NCI-H446 (cell line): Measurements from ENCODE around the gene GTF2H2C.
"Not testable (repeated sequence)": the region's sequence is repeated elsewhere in the genome, so short reads cannot be mapped to it uniquely, and the experiment has no call there.

ENCODE experiments used
- DNase-seq, 2 experiments: peaks; one replicate each; lab custom pipeline; 2025; lab: John Stamatoyannopoulos, UW

GTF2H2C gene

DNA sequence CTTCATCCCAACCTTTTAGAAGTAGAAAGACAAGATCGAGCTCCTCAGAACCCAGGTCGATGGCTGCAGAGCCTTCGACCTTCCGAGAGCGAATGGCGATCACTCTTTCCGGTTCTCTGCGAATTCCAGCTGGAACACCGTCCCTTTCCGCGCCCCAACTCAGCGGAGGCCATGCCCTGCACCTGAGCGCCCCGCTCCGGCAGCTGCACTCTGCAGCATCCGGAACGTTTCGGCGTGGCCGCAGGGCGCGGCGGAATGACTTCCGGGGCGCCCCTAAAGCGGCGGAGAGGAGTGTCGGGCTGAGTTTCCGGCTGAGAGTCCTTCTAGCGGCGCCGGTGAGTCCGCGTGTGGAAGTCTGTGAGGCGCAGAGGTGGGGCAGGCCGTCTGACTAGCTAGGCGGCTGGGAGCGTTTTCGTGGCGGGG is at the start of gene GTF2H2C:
GTF2H2C (plus strand) TSS at position 284 of the 423 bp plus-strand sequence. CDS start 4,942 bp downstream, outside the sequence.
- DNase-seq: not testable (repeated sequence)

DNA sequence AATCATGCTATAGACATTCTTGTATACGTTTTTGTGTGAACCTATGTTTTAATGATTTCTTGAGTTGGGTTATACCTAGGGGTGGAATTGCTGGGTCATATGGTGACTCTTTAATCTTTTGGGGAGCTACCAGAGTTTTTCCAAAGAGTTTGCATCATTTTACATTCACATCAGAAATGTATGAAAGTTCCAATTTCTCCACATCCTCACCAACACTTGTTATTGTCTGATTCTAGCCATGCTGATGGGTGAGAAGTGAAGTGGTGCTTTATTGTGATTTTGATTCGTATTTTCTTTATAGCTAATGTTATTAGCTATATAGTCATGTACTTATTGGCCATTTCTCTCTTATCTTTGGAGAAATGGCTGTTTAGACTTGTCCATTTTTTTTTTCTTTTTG is 49.3 kb upstream of the GTF2H2C start:
- no peak for DNase-seq

DNA sequence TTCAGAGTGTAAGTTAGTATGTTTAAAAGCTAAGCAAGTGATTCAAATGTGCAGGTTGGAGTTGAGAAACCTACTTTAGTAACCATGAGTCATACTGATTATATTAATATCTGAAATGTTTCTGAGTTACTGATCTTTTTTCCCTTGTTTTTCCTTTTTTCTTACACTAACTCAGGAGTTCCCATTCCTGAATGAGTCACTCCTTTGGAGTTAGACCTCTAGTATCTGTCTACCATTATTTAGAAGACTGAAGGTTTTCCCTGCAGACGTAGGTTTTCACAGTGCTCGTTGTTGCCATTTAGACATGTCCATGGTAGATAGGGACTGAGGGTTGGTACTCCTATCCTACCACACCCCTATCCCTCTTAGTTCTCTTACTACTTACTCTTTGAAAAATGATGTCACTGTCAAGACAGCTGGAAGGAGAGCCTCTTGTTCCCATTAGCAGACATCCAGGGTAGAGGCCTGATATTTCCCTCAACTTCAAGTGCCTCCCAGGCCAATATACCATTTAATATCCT is 47.2 kb upstream of the GTF2H2C start:
- no peak for DNase-seq

DNA sequence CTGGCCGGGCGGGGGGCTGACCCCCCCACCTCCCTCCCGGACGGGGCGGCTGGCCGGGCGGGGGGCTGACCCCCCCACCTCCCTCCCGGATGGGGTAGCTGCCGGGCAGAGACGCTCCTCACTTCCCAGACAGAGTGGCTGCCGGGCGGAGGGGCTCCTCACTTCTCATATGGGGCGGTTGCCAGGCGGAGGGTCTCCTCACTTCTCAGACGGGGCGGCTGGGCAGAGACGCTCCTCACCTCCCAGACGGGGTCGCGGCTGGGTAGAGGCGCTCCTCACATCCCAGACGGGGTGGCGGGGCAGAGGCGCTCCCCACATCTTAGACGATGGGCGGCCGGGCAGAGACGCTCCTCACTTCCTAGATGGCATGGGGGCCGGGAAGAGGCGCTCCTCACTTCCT is 44.4 kb upstream of the GTF2H2C start:
- DNase-seq: not testable (repeated sequence)

DNA sequence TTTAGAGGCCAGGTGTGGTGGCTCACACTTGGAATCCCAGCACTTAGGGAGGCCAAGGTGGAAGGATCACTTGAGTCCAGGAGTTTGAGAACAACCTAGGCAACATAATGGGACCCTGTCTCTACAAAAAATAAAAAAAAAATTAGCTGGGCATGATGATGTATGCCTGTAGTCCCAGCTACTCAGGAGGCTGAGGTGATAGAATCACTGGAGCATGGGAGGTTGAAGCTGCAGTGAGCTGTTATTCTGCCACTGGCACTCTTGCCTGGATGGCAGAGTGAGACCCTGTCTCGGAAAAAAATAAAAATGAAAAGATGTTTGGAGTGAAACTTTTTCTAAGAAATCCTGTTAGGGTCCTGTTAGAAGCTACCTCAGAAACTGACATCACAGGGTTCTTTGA is 43.2 kb upstream of the GTF2H2C start:
- no peak for DNase-seq

DNA sequence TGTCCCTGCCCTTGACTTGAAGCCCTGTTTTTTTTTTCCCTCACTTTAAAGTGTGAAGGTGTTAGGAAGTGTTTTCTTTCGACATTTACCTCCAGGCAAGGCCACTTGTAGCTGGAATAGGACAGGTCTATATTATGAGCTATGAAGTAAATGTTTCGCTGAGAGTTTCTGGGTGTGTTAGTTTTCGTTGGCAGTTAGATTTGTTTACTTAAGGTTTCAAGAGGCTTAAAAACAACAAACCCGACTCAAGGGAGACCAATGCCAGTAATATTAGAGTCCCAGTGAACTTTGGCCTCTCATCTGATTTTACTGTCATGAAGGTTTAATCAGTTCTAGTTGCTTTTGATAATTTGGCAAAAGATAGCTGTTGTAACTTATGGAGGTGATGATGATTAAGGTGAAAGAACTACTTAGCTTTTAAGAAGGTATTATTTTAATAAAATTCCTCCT is 42.2 kb upstream of the GTF2H2C start:
- no peak for DNase-seq

DNA sequence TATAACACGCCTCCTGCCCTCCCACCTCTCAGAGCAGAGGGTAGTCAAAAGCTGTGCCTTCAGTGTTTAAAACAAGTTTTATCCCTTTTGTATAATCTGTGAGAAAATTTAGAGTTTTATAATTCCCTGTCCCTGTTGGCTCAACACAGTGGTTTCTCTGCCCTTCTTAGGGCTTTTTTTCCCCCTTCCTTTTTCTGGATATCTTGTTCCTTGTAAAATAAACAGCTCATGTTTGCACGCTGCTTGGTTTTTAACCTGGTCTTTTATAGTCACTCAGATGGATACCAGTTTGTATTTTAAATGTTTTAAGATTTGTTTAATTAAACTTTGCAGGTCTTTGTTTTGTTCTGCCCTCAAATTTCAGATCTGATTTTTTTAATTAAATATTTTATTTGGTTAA is 40.7 kb upstream of the GTF2H2C start:
- no peak for DNase-seq

DNA sequence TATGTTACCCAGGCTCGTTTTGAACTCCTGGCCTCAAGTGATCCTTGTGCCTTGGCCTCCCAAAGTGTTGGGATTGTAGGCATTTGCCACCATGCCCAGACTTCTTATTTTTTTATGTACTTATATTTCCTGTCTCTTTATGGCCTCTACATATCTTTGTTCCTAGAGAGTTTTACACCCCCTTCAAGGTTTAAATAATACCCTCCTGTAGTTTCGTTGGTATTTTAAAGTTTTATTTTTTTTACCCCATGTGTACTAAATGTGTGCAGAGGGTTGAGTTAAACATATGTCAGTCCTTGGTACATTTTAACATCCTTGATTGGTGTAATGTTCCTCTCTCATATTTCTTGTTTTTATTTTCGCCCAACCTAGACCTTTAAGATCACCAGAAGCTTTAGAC is 38.0 kb upstream of the GTF2H2C start:
- no peak for DNase-seq

DNA sequence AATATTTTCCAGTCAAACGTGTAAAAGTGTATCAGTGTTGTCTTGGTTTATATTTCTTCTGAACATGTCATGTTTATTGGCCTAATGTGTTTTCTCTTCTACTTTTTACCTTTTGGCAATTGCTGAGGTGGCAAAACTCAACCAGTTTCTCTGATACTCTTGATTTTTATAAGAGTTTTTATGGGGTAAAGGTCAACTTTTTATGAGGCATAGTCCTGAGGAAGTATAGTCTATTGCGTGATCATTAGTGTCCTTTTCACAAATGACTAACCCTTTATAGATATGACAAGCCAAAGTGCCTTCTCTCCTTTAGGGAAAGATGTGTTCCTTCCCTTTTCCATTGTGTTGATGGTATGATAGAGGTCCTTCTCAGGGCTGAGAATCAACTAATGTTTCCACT is 34.5 kb upstream of the GTF2H2C start:
- no peak for DNase-seq

DNA sequence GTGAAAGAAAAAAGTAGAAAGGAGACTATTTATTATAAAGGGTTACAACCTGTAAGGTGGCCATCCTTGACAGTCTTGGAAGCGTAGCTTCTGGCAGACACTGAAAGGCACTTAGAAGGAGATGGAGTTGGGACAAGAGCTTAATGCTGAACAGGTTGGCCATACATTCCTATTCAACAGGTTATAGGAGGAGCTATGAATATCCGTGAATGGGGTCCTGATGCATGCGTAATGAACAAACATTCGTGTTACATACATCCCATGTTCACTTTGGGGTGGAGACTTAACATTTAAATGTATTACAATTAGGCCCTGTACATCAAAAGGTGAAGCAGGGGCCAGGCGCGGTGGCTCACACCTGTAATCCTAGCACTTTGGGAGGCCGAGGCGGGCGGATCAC is 33.3 kb upstream of the GTF2H2C start:
- no peak for DNase-seq

DNA sequence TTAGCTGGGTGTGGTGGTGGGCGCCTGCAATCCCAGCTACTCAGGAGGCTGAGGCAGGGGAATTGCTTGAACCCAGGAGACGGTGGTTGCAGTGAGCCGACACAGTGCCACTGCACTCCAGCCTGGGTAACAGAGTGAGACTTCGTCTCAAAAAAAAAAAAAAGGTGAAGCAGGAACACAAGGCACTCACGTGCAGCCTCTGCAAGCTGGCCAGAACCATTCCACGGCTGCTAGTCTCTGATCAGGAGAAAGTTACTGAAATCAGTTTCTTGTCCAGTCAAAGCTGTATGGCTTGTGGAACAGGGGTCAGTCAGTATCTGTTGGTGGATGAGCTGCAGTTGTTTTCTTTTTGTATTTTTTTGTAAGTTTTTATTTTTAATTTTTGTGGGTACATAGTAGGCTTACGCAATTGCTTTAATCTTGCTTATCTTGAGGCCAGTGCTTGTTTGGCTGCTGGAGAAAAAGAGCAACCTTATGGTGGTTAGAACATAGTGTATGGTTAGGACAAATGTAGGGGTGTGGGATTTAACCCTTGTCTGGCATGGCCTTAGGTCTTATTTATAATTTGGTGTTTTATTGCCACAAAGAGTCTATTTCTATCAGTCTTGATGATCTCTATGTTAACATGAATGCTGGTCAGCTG is 32.7 kb upstream of the GTF2H2C start:
- no peak for DNase-seq

DNA sequence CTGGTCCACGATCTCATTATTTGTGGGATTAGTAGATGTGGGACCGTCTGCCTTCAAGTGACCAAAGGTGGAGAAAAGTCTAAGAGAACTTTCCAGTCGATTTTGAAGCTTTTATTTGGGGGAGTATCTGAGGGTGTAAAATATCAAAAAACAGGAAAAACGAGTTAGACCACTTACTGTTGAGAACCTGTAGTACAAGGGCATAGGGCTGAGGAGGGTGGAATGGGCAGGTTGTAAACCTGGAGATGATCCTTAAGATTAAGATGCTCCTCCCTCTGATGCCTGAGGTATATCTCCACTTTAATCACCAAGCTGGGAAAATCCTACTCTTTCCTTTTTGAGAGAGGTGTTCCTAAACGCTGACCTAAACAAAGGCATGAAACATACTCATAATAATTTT is 32.0 kb upstream of the GTF2H2C start:
- no peak for DNase-seq

DNA sequence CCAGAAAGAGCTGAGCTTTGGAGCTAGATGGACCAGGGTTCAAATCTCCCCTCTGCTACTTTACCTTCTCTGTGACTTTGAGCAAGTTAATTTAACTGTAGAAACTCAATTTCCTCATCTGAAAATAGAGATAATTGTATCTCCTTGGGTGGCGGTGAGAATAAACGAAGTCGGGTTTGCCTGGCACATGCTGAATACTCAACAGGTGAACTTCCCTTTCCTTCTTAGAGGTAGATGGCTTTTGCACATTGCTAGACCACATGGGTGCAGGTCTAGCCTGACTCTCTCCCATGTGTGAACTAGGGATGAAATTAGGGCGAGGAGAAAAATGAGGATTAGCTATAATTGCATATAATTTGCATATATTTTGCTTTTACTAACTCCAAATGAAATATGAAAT is 31.4 kb upstream of the GTF2H2C start:
- DNase-seq: no peak

DNA sequence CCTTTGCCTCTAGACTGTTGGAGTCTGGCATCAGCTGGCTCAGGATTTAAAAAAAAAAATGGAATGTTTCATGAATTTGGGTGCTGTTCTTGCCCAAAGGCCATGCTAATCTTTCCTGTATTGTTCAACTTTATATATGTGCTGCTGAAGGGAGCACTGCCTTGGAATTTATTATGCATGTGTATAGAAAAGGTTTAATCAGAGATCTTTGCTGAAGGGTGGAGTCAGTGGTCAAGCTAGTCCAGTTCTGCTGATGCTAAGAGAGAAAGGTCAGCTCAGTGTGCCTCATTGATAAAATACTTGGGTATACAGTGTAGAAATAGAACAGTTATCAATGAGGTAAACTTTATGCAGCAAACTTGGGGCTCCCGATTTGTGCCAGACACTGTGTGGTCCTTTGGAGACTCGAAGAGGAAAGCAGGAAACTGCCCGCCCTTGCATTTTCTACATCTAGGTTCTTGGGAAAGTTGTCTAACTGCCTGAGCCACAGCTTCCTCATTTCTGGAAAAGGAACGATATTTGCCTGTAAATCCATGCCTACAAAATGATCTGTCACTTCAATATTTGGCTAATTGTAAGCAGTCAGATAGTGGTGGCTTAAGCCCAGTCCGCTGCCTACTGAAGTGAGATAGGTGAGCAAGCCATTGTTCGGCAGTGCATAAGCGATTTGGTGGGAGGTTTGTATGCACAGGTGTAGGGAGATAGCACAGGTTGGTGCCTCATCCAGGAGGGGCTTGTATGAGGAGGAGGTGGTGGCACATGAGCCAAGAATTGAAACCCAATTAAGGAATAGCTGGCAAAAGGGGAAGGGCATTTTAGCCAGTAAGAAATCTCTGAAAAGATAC is 29.2 kb upstream of the GTF2H2C start:
- no peak for DNase-seq

DNA sequence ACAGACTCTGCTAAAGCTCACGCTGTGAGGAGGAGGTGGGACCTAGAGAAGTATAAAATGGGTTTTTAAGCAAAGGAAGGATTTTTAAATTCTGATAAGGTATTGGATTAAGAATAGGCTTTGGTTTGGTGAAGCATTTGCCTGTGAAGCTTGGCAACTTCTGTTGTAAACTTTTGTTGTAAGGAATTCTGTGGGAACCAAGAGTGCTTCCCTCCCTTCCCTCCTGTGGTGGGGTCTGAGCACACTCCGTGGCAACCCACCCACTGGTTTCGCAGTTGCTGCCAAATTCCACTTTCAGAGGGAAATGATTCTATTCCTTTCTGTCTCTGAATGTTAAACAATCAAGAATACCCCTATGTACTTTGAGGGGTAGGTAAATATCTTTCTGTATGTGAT is 28.6 kb upstream of the GTF2H2C start:
- no peak for DNase-seq

DNA sequence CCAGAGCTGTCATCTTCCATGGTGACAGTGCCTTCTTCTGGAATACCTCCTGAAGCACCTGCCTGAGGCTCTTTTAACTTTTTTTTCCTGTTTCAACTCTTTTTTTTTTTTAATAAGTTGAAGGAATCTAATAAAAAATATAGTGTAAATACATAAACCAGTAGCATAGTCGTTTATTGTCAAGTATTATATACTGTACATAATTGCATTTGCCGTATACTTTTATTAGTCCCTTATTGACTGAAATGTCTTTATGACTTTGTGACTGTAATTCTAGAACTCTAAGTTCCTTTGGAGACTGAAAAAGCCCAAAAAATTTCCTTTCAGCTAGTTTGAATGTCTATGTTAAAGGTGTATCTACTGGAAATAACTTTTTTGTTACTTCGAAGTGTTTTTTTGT is 22.1 kb upstream of the GTF2H2C start:
- DNase-seq: not testable (repeated sequence)

DNA sequence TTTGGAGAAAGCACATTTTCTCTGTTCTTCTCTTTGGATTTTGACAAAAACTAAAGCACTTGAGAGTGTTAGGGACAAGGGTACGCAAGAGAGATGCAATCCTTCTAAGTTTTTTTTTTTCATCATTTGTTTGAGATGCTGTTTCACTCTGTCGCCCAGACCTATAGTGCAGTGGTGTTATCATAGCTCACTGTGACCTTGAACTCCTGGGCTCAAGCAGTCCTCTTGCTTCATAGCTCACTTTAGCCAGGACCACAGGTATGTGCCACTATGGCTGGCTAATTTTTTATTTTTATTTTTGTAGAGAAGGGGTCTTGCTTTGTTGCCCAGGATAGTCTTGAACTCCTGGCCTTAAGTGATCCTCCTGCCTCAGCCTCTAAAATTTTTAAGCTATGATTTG is 21.3 kb upstream of the GTF2H2C start:
- not testable (repeated sequence) for DNase-seq

DNA sequence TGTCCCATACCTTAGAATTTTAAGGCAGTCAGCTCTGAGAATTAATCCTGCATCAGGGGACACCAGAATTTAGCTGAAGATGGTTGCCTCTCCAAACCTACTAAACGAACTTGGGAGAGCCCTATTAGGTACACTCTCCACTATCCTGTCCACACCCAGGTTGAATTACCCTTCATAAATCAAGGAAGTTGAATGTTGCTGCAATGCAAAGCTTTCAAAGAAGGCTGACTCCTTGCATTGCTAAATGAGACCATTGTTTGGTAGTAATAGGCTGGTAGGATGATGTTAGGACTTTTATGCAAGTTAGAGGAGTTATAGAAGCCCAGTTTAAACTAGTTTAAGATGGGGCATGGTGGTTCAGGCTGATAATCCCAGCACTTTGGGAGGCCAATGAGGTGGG is 18.6 kb upstream of the GTF2H2C start:
- not testable (repeated sequence) for DNase-seq

DNA sequence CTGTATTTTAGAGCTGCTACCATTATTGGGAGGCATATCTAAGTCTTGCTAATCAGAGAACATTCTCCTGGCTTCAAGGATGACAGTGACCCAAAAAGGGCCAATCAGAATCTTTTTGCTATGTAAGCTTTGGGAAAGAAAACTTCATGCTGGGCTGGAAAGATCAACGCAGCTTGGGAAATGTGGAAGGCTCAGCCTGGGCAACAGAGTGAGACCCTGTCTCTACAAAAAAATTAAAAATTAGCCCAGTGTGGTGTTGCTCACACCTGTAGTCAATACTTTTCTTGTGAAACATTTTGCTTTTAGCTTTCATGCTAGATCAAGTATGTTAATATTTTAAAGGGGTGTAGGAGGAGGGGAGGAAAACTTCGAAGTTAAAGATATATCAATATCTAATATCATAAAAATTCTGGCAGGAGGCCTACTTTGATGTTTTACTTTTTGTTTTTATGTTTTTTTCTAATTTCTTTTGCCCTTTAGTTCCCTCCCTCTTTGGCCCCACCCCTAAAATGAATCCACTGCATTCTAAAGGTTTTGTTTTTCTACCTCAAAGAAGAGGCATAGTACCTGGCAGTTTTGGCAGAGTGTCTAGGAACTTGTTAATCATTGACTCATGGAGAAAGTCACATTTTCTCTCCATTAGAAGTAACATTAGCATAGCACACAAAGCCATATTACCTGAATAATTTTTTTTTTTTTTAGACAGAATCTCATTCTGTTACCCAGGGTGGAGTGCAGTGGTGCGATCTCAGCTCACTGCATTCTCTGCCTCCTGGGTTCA is 17.0 kb upstream of the GTF2H2C start:
- not testable (repeated sequence) for DNase-seq

DNA sequence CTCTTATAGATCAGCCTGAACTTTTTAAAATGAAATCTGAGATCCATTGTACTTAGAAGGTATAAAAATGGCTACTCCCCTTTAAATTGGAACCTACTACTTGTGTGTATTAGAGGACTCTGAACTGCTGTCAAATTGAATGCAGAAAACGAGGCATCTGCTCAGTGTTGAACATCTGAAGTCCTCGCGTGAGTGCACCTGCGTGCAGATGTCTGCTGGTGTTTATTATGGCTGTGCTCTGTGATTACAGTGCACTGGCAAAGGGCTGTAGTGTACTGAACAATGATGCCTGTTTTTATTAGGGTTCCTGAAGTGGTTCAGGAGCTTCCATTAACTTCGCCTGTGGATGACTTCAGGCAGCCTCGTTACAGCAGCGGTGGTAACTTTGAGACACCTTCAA is 15.4 kb upstream of the GTF2H2C start:
- not testable (repeated sequence) for DNase-seq

DNA sequence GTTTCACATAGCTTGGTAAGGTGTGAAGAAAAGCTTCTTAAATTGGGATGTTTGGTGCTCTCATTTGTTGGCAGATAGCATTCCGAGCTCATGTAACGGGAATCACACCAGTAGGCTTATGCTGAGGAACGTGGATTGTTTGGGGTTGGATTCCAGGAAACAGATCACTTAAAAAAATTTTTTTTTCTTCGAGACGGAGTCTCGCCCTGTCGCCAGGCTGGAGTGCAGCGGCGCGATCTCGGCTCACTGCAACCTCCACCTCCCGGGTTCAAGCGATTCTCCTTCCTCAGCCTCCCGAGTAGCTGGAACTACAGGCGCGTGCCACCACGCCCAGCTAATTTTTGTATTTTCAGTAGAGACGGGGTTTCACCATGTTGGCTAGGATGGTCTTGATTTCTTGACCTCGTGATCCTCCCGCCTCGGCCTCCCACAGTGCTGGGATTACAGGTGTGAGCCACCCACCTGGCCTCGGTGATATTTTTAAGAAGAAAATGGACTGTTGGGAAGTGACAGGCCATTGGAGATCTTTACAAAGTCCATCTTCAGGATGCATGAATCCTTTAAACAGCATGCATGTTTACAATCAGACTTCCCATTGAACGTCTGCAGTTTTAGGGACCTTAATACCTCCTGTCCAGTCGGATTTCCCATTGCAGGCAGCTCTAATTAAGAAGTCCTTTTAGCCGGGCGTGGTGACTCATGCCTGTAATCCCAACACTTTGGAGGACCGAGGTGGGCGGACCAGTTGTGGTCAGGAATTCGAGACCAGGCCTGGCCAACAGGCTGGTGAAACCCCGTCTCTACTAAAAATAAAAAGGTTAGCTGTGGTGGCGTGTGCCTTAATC is 818 bp downstream of the GTF2H2C start:
- not testable (repeated sequence) for DNase-seq
